Tibial nerve (tissue), 4 donors: ENCODE results near the gene STK16. TPM values are rescaled to one million over a fixed set of nuclear protein-coding genes. Genes with fewer than 3 reads are reported as not detected.

Experiments
- DNase-seq, 2 donors: peaks; one replicate each; pipeline ENCODE4 v3.0.0-alpha.2; 2019; ENCODE audit warnings: low spot score in 2 of 2
- H3K27ac ChIP-seq, 4 donors: fragments of 200-600 bp; sonication (generic) in 3 of 4; one replicate each; pipeline ENCODE4 v1.5.1; 2017 to 2019; ENCODE audit warnings: mild to moderate bottlenecking in 1 of 4
- H3K27me3 ChIP-seq, 2 donors: fragments of 200-600 bp; sonication (generic) in 1 of 2; one replicate each; pipeline versions ENCODE4 v1.5.1 to v1.6.0; 2017 to 2019
- H3K36me3 ChIP-seq, 3 donors: fragments of 200-600 bp; sonication (generic); one replicate each; pipeline ENCODE4 v1.5.1; 2018 to 2019
- H3K4me1 ChIP-seq, 4 donors: fragments of 200-600 bp; sonication (generic) in 3 of 4; one replicate each; pipeline ENCODE4 v1.5.1; 2017 to 2019
- H3K4me3 ChIP-seq, 4 donors: fragments of 200-600 bp; sonication (generic) in 3 of 4; one replicate each; pipeline ENCODE4 v1.5.1; 2017 to 2019; ENCODE audit warnings: mild to moderate bottlenecking in 1 of 4, moderate library complexity in 1 of 4
- H3K9me3 ChIP-seq, 4 donors: fragments of 200-600 bp; sonication (generic) in 3 of 4; one replicate each; pipeline ENCODE4 v1.5.1; 2017 to 2019
- CTCF ChIP-seq, 5 experiments: fragments of 200-600 bp in 3 of 5; fragments of 450-650 bp in 2 of 5; sonication (generic) in 3 of 5; IDR thresholded peaks; one replicate each; pipeline ENCODE4 v1.5.1; 2016 to 2019; ENCODE audit warnings: antibody characterized with exemption in 5 of 5, mild to moderate bottlenecking in 3 of 5, moderate library complexity in 2 of 5
- EP300 ChIP-seq, 2 donors: sonication (generic); formaldehyde crosslinking; IDR thresholded peaks; one replicate each; pipeline ENCODE4 v1.6.1; 2017; ENCODE audit warnings: antibody characterized with exemption in 2 of 2, mild to moderate bottlenecking in 1 of 2
- POLR2A ChIP-seq, 2 donors: fragments of 450-650 bp; IDR thresholded peaks; one replicate each; pipeline ENCODE4 v1.6.1; 2017; ENCODE audit warnings: antibody characterized with exemption in 2 of 2, mild to moderate bottlenecking in 2 of 2, moderate library complexity in 2 of 2
- WGBS, 2 donors: methylation state at CpG; one replicate each; pipeline ENCODE4 v1.1.5; 2018; 5-methylcytosine and 5-hydroxymethylcytosine counted together
- total RNA-seq, 4 donors: library from RNA; depleted of rRNA; stranded (reverse); fragments of >200 nt; gene quantifications; one replicate each; pipeline ENCODE4 v1.1.0, GENCODE V29; 2016

Gene STK16
- total RNA-seq, 4 donors from 2014 or later = 9.6 to 17.7 (median 15.3) TPM

GRCh38 chr2:219220652-219221402 lies 24.5 kb upstream of the STK16 start:
- Histone ChIP-seq H3K4me1 (peaks cover 0 to 43% (median 24%) of the 10 kb centered on the region in 4 donors), H3K36me3 (peaks cover 4 to 68% (median 31%) of the 10 kb centered on the region in 3 donors), H3K4me3 (no peak overlapping the region), H3K27ac (no peak overlapping the region), H3K9me3 (no peaks in the 10 kb centered on the region), H3K27me3 (no peaks in the 10 kb centered on the region)
- DNase-seq = no peak
- TF ChIP-seq POLR2A (IDR thresholded peaks at IDR 0.05) (no peak), EP300 (IDR thresholded peaks at IDR 0.05) (no peak), CTCF (IDR thresholded peaks at IDR 0.05) (no peak)
- 86 to 90% methylated on average over 18 of the region's 19 CpGs for WGBS, 2 donors

GRCh38 chr2:219221957-219222518 lies 23.2 kb upstream of the STK16 start:
- no peak for DNase-seq
- peaks cover 4 to 70% (median 31%) of the 10 kb centered on the region in 3 donors for H3K36me3 ChIP-seq
- H3K9me3 ChIP-seq = no peaks in the 10 kb centered on the region
- H3K4me3 ChIP-seq = no peak overlapping the region
- peaks cover 0 to 32% (median 21%) of the 10 kb centered on the region in 4 donors for H3K4me1 ChIP-seq
- 90 to 92% methylated on average over 11 to 16 of the region's 16 CpGs for WGBS, 2 donors
- H3K27me3 ChIP-seq = no peaks in the 10 kb centered on the region
- no peak overlapping the region for H3K27ac ChIP-seq
- TF ChIP-seq EP300 (IDR thresholded peaks at IDR 0.05) (no peak), POLR2A (IDR thresholded peaks at IDR 0.05) (no peak), CTCF (IDR thresholded peaks at IDR 0.05) (no peak)

- H3K36me3 ChIP-seq = peaks cover 4 to 70% (median 31%) of the 10 kb centered on the region in 3 donors
Observed at GRCh38 chr2:219223831-219224610, 21.3 kb upstream of the STK16 start.

GRCh38 chr2:219225350-219225749 lies 19.9 kb upstream of the STK16 start:
- 85 to 87% methylated on average over 3 of the region's 3 CpGs for WGBS, 2 donors
- Histone ChIP-seq H3K4me3 (no peak overlapping the region), H3K36me3 (peaks cover 4 to 65% (median 31%) of the 10 kb centered on the region in 3 donors), H3K27me3 (no peaks in the 10 kb centered on the region), H3K27ac (no peak overlapping the region), H3K4me1 (peaks cover 0 to 22% (median 12%) of the 10 kb centered on the region in 4 donors), H3K9me3 (no peaks in the 10 kb centered on the region)
- DNase-seq = no peak
- no peak for TF ChIP-seq CTCF (IDR thresholded peaks at IDR 0.05)
- TF ChIP-seq POLR2A (IDR thresholded peaks at IDR 0.05) = no peak
- no peak for TF ChIP-seq EP300 (IDR thresholded peaks at IDR 0.05)

More at GRCh38 chr2:219223831-219224610, 21.3 kb upstream of the STK16 start:
- 90 to 93% methylated on average over 31 of the region's 31 CpGs for WGBS, 2 donors
- Histone ChIP-seq H3K27me3 (no peaks in the 10 kb centered on the region), H3K4me1 (peaks cover 0 to 33% (median 20%) of the 10 kb centered on the region in 4 donors), H3K9me3 (no peaks in the 10 kb centered on the region), H3K4me3 (no peak overlapping the region), H3K27ac (no peak overlapping the region)
- TF ChIP-seq EP300 (IDR thresholded peaks at IDR 0.05) (no peak), POLR2A (IDR thresholded peaks at IDR 0.05) (no peak), CTCF (IDR thresholded peaks at IDR 0.05) (no peak)
- no peak for DNase-seq
